ENCODE data around the gene NAA80.

DNA sequence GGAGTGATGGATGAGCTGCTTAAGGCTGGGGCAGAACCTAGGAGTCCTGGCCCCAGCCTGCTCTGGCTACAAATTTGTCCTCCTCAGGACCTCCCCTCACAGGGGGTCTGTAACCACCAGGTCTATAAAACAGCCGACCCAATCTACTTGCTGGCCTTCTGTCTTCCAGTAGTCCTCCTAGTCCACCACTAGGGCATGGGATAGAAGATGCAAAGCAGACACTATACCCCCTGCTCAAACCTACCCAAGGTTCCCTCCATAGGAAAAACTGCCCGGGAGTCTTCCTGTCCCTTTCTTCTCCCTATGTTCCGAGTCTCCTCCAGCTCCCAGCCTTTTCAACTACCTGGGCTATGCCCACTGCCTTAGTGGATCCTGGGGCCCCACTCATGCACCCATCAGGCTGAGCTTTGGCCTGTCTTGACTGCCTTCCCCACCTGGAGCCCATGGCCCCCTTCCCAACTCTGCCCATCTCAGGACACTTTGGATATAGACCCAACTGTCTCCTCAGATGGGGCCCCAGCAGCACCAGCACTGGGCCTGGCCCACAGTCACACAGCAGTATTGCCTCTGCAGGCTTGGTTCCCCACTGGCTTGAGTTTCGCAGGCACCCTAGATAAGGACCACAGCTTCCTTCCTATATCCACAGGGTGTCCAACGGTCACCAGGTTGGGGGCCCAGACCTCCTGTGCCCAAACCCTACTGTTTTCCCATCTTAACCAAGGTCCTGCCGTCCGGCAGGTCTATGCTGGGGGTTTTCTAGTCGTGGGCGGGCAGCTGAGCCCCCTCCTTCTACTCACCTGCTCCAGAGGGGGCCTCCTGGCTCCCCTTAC is 1.1 kb downstream of the NAA80 start:
- TF ChIP-seq, protein P1, sequence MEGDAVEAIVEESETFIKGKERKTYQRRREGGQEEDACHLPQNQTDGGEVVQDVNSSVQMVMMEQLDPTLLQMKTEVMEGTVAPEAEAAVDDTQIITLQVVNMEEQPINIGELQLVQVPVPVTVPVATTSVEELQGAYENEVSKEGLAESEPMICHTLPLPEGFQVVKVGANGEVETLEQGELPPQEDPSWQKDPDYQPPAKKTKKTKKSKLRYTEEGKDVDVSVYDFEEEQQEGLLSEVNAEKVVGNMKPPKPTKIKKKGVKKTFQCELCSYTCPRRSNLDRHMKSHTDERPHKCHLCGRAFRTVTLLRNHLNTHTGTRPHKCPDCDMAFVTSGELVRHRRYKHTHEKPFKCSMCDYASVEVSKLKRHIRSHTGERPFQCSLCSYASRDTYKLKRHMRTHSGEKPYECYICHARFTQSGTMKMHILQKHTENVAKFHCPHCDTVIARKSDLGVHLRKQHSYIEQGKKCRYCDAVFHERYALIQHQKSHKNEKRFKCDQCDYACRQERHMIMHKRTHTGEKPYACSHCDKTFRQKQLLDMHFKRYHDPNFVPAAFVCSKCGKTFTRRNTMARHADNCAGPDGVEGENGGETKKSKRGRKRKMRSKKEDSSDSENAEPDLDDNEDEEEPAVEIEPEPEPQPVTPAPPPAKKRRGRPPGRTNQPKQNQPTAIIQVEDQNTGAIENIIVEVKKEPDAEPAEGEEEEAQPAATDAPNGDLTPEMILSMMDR (IDR thresholded peaks at IDR 0.05; ENCODE audit: insufficient read depth, low read depth, low read length), result peak; percentile 13
- TF ChIP-seq EZH2 (IDR thresholded peaks at IDR 0.05; ENCODE audit: insufficient read depth, low read length), result no peak

All from astrocyte (in vitro differentiated cells and primary cell).